Stomach (tissue), 4 donors: ENCODE measurements around the gene CLSTN3.

Experiments used
- POLR2A ChIP-seq, 4 donors: fragments of 450-650 bp; IDR thresholded peaks; one replicate each; pipeline ENCODE4 v1.6.1; 2016; ENCODE audit warnings: antibody characterized with exemption in 4 of 4, control low read depth in 2 of 4, mild to moderate bottlenecking in 1 of 4, moderate library complexity in 1 of 4
- POLR2AphosphoS5 ChIP-seq, 3 donors: sonication (generic); formaldehyde crosslinking; IDR thresholded peaks; one replicate each; pipeline ENCODE4 v1.6.1; 2016; ENCODE audit warnings: antibody characterized with exemption in 3 of 3
- TF ChIP-seq, protein P1 (sequence below), 7 experiments: fragments of 450-650 bp in 4 of 7; fragments of 200-600 bp in 3 of 7; sonication (generic) in 3 of 7; IDR thresholded peaks; one replicate each; pipeline ENCODE4 v1.5.1; 2016 to 2019; ENCODE audit warnings: antibody characterized with exemption in 7 of 7, control low read depth in 2 of 7, mild to moderate bottlenecking in 1 of 7

- no peak for TF ChIP-seq POLR2A (IDR thresholded peaks at IDR 0.05)
- TF ChIP-seq, protein P1, sequence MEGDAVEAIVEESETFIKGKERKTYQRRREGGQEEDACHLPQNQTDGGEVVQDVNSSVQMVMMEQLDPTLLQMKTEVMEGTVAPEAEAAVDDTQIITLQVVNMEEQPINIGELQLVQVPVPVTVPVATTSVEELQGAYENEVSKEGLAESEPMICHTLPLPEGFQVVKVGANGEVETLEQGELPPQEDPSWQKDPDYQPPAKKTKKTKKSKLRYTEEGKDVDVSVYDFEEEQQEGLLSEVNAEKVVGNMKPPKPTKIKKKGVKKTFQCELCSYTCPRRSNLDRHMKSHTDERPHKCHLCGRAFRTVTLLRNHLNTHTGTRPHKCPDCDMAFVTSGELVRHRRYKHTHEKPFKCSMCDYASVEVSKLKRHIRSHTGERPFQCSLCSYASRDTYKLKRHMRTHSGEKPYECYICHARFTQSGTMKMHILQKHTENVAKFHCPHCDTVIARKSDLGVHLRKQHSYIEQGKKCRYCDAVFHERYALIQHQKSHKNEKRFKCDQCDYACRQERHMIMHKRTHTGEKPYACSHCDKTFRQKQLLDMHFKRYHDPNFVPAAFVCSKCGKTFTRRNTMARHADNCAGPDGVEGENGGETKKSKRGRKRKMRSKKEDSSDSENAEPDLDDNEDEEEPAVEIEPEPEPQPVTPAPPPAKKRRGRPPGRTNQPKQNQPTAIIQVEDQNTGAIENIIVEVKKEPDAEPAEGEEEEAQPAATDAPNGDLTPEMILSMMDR (IDR thresholded peaks at IDR 0.05), result no peak
- TF ChIP-seq POLR2AphosphoS5 (IDR thresholded peaks at IDR 0.05), result no peak
Observed at GRCh38 chr12:7137908-7138307, 7.7 kb downstream of the CLSTN3 start.
